ENCODE measurements around the gene AQP1. TPM values are rescaled to one million over a fixed set of nuclear protein-coding genes. Genes with fewer than 3 reads are reported as not detected.

AQP1 gene
- total and polyA plus RNA-seq, 2 of the 8 experiments (the other 6 are each of a cell fraction or from before 2014, with no cell fraction given), result 0.18 to 0.19 TPM

- Histone ChIP-seq H2AFZ (ENCODE audit: low read length) (no peak overlapping the region), H3K27ac (ENCODE audit: low read depth, low read length) (no peak overlapping the region), H3K36me3 (ENCODE audit: control insufficient read depth in 2 of 4, insufficient read depth in 4 of 4, low read length in 3 of 4) (no peaks in the 10 kb centered on the region), H4K8ac (ENCODE audit: extremely low read depth, insufficient read depth, low read length) (no peak overlapping the region; the same call in 1 of the 2 replicates), H2BK20ac (ENCODE audit: low read length) (no peak overlapping the region), H3K4me2 (ENCODE audit: insufficient read depth in 1 of 2, low read depth in 2 of 2, low read length in 2 of 2) (no peak overlapping the region), H3K79me2 (ENCODE audit: control insufficient read depth in 1 of 2, insufficient read depth in 2 of 2, low read length in 2 of 2) (no peaks in the 10 kb centered on the region), H3K4me1 (replicated peaks in 1 of 4; ENCODE audit: control insufficient read depth in 3 of 4, insufficient read depth in 4 of 4, low read length in 3 of 4) (peaks cover 0 to 3% (median 0%) of the 10 kb centered on the region in 4 experiments; a peak in 1 of 7 replicates), H3K56ac (replicated peaks; ENCODE audit: insufficient read length, low read depth, low read length) (no peak overlapping the region), H2AK5ac (ENCODE audit: low read depth, low read length) (no peak overlapping the region), H2BK5ac (ENCODE audit: low read depth, low read length) (no peak overlapping the region), H2BK120ac (replicated peaks; ENCODE audit: low read depth, low read length) (no peak overlapping the region), H3K27me3 (replicated peaks in 1 of 4; ENCODE audit: control insufficient read depth in 3 of 4, extremely low read depth in 1 of 4, insufficient read depth in 3 of 4, low read length in 3 of 4) (no peaks in the 10 kb centered on the region; a peak in 1 of 7 replicates), H3K4me3 (ENCODE audit: extremely low read depth in 1 of 4, insufficient read depth in 2 of 4, low read depth in 3 of 4, low read length in 4 of 4) (no peak overlapping the region), H4K20me1 (replicated peaks in 1 of 2; ENCODE audit: control insufficient read depth in 1 of 2, insufficient read depth in 2 of 2, low read length in 2 of 2) (no peaks in the 10 kb centered on the region), H2BK12ac (ENCODE audit: low read depth, low read length) (no peak overlapping the region), H3K79me1 (ENCODE audit: low read depth, low read length) (no peaks in the 10 kb centered on the region), H3K18ac (ENCODE audit: extremely low read depth, low read length) (no peak overlapping the region), H3K23me2 (ENCODE audit: low read depth, low read length) (no peaks in the 10 kb centered on the region), H2BK15ac (ENCODE audit: low read length) (no peak overlapping the region), H3K9me3 (ENCODE audit: insufficient read depth in 2 of 2, low read depth in 1 of 2, low read length in 1 of 2) (no peaks in the 10 kb centered on the region), H3K23ac (ENCODE audit: insufficient read length) (no peak overlapping the region), H4K5ac (ENCODE audit: insufficient read length, low read depth, low read length) (no peak overlapping the region), H3K9ac (replicated peaks in 1 of 4; ENCODE audit: extremely low read depth in 1 of 4, low read depth in 3 of 4, low read length in 3 of 4) (no peak overlapping the region), H3K14ac (ENCODE audit: insufficient read length) (no peak overlapping the region), H3K4ac (replicated peaks; ENCODE audit: insufficient read length, low read depth, low read length) (no peak overlapping the region), H4K91ac (replicated peaks; ENCODE audit: insufficient read length, low read length) (no peak overlapping the region)
- ChIA-PET POLR2A (ENCODE audit: partially characterized antibody) (no interaction called here), CTCF (ENCODE audit: partially characterized antibody) (interaction anchor here (0.7 to 7.4 kb wide), 4 partner anchors 15 to 202 kb away, joined by 3 to 55 read pairs (median 8); no protein-coding TSS in a partner anchor)
- FAIRE-seq (no peak), DNase-seq (ENCODE audit: low read depth in 1 of 2, low spot score in 2 of 2) (peak in 1 of 2 experiments; percentile 37)
- 83% methylated on average over 9 of the region's 9 CpGs; no CpG with 5 or more reads in 1 of the 2 experiments for WGBS, 2 experiments (ENCODE audit: extremely low coverage in 1 of 2, insufficient coverage in 1 of 2, insufficient read length in 1 of 2, insufficient replicate concordance in 2 of 2, low coverage in 1 of 2, low lambda C conversion rate in 2 of 2, missing lambda C conversion rate in 1 of 2)
- TF ChIP-seq HDAC2 (IDR thresholded peaks at IDR 0.05; ENCODE audit: borderline replicate concordance in 1 of 2, low read depth in 2 of 2, low read length in 2 of 2) (no peak), GTF2F1 (IDR thresholded peaks at IDR 0.05; ENCODE audit: borderline replicate concordance, low read depth, low read length) (no peak), CREB1 (IDR thresholded peaks at IDR 0.05) (no peak), ZNF274 (IDR thresholded peaks at IDR 0.05; ENCODE audit: borderline replicate concordance, extremely low read depth, low read length) (no peak), CBX8 (IDR thresholded peaks at IDR 0.05; ENCODE audit: borderline replicate concordance, low read depth, low read length) (no peak)
Observed at GRCh38 chr7:30920584-30921539, 9.2 kb downstream of the AQP1 start.
